Activated naive CD4-positive, alpha-beta T cell treated with anti-CD3 and anti-CD28 coated beads, Interleukin-2, amount 50 U/mL, for 16 hours (primary cell): ENCODE data around the gene RRP12.
"Not testable (repeated sequence)": the region's sequence is repeated elsewhere in the genome, so short reads cannot be mapped to it uniquely, and the experiment has no call there.

Experiments
- DNase-seq: peaks from one replicate; pipeline ENCODE4 v3.0.0-alpha.2; 2020

Gene RRP12

GRCh38 chr10:97407211-97407951 is 6.2 kb upstream of the RRP12 start:
- peak; percentile 56 for DNase-seq

- not testable (repeated sequence) for DNase-seq
These were observed 5.3 kb upstream of the RRP12 start for GRCh38 chr10:97406483-97406882.

DNA sequence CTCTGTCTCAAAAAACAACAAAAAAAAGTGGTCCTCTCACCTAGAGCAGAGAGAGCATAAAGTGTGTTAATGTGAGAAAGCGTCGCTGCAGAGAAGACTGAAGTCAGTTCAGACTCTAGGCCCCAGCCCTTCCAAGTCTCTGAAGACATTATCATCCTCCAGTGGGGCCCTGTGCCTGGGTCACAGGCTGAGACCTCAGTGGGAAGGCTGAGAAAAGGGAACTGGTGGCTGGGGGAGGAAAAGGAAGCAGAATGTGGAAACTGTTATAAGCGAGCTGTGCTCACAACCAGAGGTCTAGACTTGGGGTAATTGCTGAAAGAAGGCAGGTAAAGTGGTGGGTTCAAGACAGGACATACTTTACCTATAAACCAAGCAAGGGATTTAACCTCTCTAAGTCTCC is 4.9 kb upstream of the RRP12 start:
- no peak for DNase-seq

DNA sequence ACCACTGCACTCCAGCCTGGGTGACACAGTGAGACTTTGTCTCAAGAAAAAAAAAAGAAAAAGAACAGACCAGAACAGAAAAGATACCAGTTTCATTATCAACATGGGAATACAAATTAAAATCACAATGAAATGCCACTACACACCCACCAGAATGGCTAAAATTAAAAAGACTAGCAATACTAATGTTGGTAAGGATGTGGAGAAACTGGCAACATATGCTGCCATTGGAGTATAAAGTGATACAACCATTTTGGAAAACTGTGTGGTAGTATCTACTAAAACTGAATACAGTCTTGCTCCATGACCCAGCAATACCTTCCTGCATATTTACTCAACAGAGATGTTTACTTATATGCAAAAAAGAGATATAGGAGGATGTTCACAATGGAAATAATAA is 2.9 kb upstream of the RRP12 start:
- no peak for DNase-seq

GRCh38 chr10:97401455-97401919 is 347 bp upstream of the RRP12 start:
- DNase-seq: no peak

- peak; percentile 33 for DNase-seq
These were observed 1.1 kb downstream of the RRP12 start for GRCh38 chr10:97399843-97400545.

DNA sequence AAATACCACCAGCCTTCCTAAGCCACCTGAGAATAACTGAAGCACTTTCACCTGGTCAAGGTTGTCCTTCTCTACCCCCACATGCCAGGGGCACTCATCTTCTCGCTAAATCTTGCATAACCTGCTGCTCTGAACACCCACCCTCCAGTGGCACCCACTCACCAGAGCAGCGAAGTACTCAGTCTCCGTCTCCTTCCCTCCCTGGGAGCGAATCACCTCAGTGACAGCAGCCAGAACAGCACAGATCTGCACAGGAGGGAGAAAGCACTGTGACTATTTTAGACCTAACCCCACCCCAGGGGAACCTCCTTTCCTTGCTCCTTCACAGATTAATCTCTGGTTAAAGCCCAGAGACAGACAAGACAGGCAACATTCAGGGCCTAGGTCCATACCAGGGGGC is 5.1 kb downstream of the RRP12 start:
- DNase-seq: no peak

DNA sequence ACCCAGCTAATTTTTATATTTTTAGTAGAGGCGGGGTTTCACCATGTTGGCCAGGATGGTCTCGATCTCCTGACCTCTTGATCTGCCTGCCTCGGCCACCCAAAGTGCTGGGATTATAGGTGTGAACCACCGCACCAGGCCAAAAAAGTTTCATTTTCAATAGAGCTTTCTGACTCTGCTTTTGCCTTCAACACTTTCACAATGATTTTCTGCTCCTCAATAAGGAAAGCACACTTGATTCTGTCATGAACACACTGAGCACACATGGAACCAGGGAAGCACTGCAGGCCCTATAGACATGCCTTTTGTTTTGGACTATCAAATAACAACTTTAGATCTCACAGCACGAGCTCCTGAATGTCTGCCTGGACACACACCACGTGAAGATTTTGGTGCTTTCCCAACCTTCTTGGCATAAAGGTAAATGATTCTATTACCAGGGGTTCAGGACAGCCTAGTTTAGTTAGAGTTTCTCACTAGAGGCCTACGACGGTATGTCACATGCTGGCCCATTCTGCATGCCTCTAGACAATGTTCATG is 8.0 kb downstream of the RRP12 start:
- DNase-seq: no peak

DNA sequence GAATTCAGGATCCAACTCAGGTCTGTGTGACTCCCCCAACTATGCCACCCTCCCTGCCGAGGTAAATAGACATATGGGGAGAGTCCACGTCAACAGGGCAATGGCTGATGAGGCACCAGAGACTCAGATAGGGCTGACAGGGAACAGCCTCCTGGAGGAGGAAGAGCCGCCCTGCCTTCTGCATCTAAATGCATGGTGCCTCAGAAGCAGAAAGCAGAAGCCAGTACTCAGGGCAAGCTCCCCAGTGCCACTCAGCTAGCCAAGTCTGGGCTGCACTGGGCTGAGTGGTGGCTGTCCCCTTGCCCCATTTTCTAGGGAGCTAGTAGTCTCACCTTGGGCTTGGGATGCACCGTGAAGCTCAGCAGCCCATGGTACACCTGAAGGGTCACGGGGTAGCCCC is 11.0 kb downstream of the RRP12 start:
- DNase-seq: no peak

- no peak for DNase-seq
These were observed 13.0 kb downstream of the RRP12 start for GRCh38 chr10:97388152-97388551.

DNA sequence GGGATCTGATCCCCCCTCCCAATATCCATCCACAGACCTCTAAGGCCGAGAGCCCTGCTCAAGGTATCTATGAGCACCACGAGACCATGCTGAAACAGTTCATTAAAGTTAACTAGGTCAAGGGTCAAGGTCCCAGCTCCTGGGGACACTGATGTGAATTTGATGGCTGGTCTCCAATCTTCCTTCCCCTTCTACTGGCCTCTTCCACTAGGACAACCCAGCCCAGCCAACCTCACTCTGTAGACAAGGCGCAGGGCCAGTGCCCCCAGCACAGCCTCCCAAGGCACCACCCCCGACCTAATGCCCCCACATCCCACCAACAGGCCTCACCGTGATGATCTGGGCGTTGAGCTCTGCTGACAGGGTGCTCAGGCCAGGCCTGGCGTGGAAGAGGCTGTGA is 15.6 kb downstream of the RRP12 start:
- DNase-seq: no peak

GRCh38 chr10:97384641-97385040 is 16.5 kb downstream of the RRP12 start:
- no peak for DNase-seq

- no peak for DNase-seq
These were observed 17.0 kb downstream of the RRP12 start for GRCh38 chr10:97384156-97384555.

DNA sequence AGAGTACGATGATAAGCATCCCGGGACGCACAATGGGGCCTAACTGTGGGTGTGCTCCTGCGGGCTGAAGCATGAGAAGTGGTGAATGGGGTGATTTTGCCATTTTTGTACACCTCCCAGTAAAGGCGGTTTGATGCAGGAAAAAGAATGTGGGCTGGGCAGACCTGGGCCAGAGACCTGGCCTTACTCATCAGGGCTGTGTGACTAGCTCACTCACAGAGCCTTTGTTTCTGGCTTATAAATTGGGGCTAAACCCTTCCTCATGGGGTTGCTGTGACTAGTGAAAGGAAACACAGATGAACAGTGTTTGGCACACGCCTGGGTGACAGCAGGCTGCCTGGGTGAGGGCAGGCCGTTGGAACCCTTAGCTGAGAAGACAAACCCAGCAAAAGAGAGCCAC is 18.0 kb downstream of the RRP12 start:
- no peak for DNase-seq

GRCh38 chr10:97381626-97382025 is 19.5 kb downstream of the RRP12 start:
- no peak for DNase-seq

DNA sequence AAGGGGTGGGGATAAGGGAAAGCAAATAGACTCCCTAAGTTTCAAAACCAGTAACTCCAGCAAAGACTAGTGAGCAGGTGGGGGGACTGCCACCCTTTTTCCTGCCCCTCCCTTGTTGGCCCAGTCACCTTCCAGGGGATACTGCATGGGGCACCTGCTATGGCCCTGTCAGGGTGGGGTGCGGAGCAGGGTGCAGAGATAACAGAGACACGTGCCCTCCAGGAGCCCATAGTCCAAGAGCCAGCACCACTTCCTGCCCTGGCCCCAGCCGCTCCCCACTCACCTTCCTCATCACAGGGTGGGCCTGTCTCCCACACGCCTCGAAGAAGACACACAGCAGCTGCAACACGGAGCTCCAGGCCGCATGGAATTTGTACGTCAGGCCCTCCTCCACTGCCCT is 20.6 kb downstream of the RRP12 start:
- DNase-seq: no peak

DNA sequence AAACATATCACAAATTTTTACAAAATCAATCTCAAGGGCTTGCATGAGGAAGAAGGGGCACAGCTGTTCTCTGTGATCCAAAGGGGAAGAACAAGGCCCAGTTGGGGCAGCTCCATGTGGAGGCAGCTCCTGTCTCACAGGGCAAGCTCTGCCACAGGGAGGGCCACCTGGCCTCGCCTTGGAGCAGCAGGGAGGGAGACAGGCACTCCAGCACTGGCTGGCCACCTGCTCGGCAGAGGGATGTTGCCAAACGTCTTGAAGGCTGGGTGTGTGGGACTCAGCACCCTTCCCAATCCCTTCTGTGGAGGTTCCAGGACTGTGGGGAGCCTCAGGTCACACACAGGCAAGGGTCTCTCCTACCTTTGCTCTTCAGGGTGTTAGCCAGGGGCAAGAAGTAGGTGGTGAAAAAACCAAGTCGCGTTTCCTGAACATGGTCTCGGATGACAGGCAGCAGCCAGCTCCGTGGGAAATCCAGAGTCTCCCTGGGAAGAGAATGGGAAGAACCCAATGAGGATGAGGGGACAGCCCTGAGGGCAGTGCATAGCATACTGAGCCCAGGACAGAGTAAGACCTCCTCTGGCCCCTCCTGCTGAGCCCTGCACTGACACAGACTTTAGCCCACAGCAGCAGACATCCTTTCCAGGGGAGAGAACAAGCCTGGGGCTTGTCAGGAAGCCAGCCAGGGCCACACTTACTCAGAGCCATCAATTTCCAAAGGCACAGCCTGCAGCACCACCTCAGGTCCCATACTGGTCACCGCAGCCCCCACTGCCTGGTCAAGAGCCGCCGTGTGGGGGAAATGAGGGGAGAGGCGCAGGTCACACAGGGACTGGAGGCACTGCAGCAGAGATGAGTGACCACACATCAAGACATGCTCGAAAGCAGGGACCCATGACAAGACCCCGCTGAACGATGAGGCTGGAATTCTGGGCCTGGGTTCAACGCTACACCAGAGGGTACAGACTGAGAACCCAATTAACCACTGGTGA is 21.9 kb downstream of the RRP12 start:
- no peak for DNase-seq

DNA sequence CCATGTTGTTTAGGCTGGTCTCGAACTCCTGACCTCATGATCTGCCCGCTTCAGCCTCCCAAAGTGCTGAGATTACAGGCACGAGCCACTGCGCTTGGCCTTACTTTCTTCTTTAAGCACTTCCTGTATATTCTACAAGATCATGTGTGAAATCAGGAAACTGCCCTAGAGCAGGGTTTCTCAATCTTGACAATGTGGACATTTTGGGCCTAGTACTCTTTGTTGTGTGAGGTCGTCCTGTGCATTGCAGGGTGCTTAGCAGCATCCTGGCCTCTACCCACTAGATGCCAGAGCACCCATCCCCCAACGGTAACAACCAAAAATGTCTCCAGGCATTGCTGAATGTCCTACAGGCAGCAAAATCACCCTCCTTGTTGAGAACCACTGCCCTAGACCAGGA is 24.7 kb downstream of the RRP12 start:
- DNase-seq: no peak

DNA sequence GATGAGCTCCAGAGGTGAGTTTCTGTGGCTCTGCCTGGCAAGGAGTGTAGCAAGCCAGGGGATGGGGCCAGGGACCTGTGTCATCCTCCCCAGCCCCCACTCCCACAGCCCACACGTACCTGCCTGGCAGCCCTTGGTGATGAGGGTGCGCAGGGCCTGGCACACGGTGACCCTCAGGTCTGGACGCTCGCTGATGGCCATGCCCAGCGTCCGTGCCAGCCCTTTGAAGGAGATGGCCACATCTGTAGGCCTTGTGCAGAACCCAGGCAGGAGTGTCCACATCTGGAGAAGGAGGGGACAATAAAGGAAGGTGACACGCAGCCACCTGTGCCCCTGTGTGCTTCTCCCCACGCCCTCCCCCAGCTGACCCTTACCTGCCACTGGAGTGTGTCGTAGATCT is 27.7 kb downstream of the RRP12 start:
- DNase-seq: no peak

- no peak for DNase-seq
These were observed 28.8 kb downstream of the RRP12 start for GRCh38 chr10:97372233-97372875.

DNA sequence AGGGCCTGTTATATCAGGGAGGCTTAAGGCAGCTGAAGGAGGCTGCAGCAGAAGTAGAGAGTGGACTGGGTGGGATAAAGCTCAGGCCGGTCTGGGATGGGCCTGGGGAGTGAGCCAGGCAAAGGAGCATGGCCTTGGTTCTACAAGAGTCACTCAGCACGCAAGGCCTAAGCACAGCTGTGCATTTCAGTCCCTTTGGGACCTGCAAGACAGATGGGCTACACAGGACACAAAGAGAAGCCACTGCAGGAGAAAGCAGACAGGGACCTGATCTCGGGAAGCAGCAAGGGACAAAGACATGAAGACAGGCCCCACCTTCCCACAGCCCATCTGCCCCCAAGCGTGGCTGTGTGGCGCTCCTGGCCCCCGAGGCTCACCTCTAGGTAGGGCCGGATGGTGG is 29.4 kb downstream of the RRP12 start:
- no peak for DNase-seq

- DNase-seq: no peak
These were observed 34.0 kb downstream of the RRP12 start for GRCh38 chr10:97367126-97367649.
